ENCODE measurements around the gene PPARD.
"Not testable (repeated sequence)": the region's sequence is repeated elsewhere in the genome, so short reads cannot be mapped to it uniquely, and the experiment has no call there.

Gene PPARD

DNA sequence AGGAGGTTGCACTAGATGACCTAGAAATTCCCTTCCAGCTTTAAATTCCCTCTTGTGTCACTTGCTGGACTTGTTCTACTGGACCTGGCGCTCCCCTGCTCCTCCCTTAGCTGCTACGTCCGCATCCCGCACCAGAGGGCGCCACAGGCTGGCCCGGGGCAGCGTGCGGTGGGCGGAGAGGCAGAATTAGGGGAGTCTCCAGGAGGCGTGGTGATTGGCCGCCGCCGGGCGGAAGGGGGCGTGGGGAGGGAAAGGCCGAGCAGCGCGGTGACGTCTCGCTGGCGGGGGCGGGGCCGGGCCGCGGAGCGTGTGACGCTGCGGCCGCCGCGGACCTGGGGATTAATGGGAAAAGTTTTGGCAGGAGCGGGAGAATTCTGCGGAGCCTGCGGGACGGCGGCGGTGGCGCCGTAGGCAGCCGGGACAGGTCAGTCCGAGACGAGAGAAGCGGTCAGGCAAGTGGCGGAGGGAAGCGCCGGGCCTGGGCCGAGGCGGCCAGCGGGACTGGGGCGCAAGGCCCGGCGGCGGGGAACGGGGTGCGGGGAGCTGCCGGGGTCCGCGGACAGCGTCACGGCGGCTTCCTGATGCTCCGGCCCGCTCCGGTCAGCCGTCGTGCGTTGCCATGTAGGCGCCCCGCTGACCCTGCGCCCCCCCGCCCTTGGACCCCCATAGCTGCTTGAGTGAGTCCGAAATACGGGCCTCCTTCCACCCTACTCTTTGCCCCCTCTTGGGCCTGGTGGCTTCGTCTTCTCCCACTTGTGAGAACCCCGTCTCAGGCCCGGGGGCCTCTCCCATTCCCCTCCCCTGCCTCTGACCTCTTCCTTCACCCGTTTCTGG, at the start of gene PPARD:
Gene PPARD (plus strand): TSS at position 301 of the 834 bp plus-strand sequence. CDS start 68,530 bp downstream, outside the sequence.
- DNase-seq, result peak; percentile 95
- in situ Hi-C loops (cut with MboI; ENCODE audit: low pct_unique_long_range_greater_than_20kb, low sequenced_read_pairs), result no loop called here

DNA sequence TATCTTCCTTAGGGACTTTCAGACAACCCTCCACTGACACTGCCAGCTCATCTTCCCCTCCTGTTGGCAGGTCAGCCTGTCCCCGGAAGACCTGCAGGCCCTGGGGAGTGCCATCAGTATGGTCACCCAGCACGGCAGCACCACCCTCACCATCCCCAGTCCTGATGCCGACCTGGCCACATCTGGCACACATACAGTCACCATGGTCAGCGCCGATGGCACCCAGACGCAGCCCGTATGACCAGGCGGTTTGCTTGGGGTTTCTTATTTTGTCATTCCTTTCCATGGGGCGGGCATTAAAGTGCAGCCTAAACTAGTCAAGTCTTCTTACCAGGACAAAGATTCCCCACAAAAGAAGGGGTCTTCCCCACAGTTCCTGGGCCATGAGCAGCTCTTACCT, 48.7 kb upstream of the PPARD start:
- in situ Hi-C loops (cut with MboI; ENCODE audit: low pct_unique_long_range_greater_than_20kb, low sequenced_read_pairs), result no loop called here
- no peak for DNase-seq

DNA sequence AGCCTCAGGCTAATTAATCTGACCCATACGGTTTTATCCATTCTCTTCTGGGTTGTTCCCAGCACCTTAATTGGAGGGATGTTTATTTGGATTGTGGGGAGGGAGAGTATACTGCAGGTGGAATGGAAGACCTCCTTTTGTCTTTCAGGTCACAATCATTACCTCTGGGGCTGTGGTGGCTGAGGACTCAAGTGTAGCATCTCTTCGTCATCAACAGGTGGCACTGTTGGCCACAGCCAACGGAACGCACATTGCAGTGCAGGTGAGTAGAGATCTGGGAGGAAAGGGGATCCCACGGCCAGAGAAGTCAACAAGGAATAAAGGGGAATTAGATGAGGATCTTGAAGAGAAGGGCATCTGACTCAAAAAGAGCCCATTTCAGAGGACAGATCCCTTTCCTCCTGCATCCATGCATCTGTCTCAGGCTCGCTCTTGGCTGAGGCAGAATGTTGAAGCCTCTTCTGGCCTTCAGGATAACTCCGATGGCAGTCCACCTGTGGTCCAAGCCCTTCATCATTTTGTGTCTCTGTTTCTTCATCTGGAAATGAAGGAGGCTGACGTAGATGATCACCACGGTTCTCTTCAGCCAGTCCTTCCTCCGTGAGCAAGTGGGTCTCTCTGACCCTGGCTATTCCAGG, 47.9 kb upstream of the PPARD start:
- in situ Hi-C loops (cut with MboI; ENCODE audit: low pct_unique_long_range_greater_than_20kb, low sequenced_read_pairs), result no loop called here
- DNase-seq, result peak; percentile 55

DNA sequence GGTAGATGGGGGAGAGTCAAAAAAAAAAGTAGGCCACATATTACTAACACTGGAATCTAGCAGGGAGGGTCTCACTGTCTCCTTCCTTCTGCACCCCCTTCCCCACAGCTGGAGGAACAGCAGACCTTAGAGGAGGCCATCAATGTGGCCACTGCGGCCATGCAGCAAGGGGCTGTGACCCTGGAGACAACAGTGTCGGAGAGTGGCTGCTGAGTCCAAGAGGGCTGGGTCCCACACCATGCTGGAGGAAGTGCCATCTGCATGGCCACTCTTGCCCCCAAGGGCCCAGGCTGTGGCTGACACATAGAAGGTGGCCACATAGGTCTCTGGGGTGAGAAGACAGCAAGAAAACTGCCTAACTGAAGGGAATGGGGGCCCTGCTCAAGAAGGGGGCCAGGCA, 47.3 kb upstream of the PPARD start:
- in situ Hi-C loops (cut with MboI; ENCODE audit: low pct_unique_long_range_greater_than_20kb, low sequenced_read_pairs), result no loop called here
- DNase-seq, result no peak

- in situ Hi-C loops (cut with MboI; ENCODE audit: low pct_unique_long_range_greater_than_20kb, low sequenced_read_pairs), result no loop called here
- no peak for DNase-seq
Measured at GRCh38 chr6:35295521-35296315, 46.6 kb upstream of the PPARD start.

- in situ Hi-C loops (cut with MboI; ENCODE audit: low pct_unique_long_range_greater_than_20kb, low sequenced_read_pairs), result no loop called here
Measured at GRCh38 chr6:35296931-35297600, 45.3 kb upstream of the PPARD start.

DNA sequence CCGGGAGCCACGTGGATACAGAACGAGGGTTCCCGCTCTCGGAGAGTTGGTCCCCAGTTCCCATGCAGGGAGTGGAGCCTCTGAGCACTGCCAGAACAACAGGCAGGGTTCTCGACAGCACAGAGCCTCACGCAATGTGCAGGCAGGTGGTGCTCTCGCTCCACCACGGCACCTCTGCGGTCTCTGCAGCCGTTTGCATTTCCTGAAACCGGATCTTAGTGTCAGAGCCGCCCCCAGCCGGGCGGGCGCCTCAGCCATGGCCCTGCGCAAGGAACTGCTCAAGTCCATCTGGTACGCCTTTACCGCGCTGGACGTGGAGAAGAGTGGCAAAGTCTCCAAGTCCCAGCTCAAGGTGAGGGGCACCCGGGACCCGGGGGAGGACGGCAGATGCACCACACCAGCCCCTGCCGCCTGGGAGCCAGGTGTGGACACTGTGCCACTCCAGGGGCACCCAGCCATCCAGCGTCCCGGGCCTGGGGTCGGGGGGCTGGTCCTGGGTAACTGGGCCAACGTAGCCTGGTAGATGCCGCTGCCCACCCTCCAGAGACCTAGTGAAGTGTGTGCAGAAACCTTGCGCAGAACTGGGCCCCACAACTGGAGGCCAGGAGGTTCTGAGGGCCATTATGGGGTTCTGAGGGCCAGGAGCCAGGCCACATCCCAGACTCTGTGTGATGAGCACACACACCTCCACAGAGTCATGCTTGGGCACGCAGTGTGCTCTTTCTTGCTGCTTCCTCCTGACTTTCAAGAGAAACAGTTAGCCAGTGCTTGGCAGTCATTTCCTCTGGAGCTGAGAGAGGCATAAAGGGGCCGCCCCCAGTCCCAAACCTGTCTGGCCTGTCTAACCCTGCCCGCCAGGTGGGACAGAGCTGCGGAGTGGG, 44.5 kb upstream of the PPARD start, which contains the start of gene DEF6:
Gene DEF6 (plus strand): TSS at position 218 of the 881 bp plus-strand sequence. CDS start 39 bp downstream, at position 257.
- in situ Hi-C loops (cut with MboI; ENCODE audit: low pct_unique_long_range_greater_than_20kb, low sequenced_read_pairs), result no loop called here
- DNase-seq, result peak; percentile 93

More at GRCh38 chr6:35296931-35297600, 45.3 kb upstream of the PPARD start:
- DNase-seq, result no peak

DNA sequence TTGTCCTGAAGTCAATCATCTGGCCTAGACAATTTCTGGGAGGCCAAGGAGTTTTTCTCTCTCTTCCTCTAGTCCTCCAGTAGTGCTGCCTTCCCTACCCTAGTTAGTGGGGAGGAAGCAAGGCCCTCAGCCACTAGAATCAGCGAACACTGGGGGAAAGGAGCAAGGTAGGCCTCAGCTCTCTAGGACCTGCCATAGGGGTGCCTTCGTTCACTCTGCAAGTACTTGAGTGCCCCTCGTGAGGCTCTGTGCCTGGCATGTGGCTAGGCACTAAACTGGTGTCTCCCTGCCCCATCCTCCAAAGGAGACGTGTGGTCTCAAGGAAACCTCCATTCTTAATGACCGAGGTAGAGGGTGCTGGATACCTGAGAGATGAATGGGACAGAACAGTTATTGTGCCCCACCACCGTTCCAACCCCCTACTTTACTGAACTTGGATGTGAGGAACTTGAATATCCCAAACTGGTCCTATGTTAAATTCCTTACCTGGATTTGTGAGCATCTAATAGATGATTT, 43.7 kb upstream of the PPARD start:
- in situ Hi-C loops (cut with MboI; ENCODE audit: low pct_unique_long_range_greater_than_20kb, low sequenced_read_pairs), result no loop called here
- DNase-seq, result no peak

DNA sequence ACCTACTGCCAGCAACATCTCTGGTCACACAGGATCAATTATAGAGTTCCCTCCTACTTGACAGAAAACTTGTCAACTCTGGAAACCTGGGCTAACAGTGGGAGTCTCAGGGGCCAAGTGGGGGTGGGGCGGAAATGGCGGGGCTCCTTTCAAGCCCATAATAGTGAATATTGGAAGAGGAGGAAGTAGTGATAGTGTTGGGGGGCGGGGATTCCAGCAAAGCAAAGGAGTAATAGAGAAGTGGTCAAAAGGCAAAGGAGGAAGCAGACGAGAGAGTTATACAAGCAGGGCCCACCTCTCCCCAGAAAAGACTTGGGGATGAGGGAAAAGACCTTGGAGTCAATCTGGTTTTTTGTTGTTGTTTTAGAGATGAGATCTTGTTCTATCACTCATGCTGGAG, 42.7 kb upstream of the PPARD start:
- peak; percentile 90 for DNase-seq
- in situ Hi-C loops (cut with MboI; ENCODE audit: low pct_unique_long_range_greater_than_20kb, low sequenced_read_pairs), result loop anchor here (25.0 kb wide), 1 partner anchor 438 kb away; the partner anchor contains the start of gene ARMC12

DNA sequence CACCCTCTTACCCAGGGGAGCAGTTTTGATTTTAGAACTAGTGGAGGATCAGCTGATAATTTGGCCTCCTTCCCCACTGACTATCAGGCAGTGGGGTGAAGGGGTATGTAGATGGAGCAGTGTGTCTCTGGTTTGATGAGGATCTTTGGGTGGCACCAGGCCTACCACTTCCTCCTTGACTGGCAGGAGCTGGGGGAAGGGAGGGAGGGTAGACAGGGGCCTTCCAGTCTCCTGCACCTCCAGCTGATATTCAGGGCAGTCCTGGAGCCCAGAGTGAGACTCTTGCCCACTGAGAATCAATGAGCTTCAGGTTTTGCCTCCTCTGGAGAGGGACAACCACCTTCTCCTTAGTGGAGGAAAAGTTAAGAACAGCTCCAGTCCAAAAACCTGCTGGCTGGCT, 41.5 kb upstream of the PPARD start:
- DNase-seq, result no peak
- in situ Hi-C loops (cut with MboI; ENCODE audit: low pct_unique_long_range_greater_than_20kb, low sequenced_read_pairs), result loop anchor here (25.0 kb wide), 1 partner anchor 436 kb away; the partner anchor contains the start of gene ARMC12

GRCh38 chr6:35302604-35303241, 39.6 kb upstream of the PPARD start:
- DNase-seq, result peak; percentile 64
- in situ Hi-C loops (cut with MboI; ENCODE audit: low pct_unique_long_range_greater_than_20kb, low sequenced_read_pairs), result loop anchor here (25.0 kb wide), 1 partner anchor 435 kb away; the partner anchor contains the start of gene ARMC12

DNA sequence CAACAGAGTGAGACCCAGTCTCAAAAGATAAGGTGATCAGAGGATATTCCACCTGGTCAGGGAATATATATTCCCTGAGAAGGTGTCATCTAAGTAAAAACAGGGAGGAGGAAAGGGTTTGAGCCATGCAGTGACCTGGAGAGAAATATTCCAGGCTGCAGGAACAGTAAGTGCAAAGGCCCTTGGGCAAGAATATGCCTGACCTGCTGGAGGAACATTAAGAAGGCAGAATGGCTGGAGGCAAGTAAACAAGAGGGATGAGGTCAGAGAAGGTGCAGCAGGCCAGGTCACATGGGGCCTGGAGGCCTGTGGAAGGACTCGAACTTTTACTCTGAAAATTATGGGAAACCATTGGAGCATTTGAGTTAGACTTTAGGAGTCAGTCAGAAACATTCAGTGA, 38.1 kb upstream of the PPARD start:
- no peak for DNase-seq
- in situ Hi-C loops (cut with MboI; ENCODE audit: low pct_unique_long_range_greater_than_20kb, low sequenced_read_pairs), result loop anchor here (25.0 kb wide), 1 partner anchor 433 kb away; the partner anchor contains the start of gene ARMC12

DNA sequence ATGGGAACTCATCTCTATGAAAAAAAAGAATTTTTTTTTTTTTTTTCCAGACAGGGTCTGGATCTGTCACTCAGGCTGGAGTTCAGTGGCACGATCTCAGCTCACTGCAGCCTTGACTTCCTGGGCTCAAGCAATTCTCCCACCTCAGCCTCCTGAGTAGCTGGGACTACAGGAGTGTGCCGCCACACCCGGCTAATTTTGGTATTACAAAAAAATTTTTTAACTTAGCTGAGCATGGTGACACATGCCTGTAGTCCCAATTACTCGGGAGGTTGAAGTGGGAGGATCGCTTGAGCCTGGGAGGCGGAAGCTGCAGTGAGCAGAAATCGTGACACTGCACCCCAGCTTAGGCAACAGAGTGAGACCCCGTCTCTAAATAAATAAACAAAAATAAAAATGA, 37.2 kb upstream of the PPARD start:
- in situ Hi-C loops (cut with MboI; ENCODE audit: low pct_unique_long_range_greater_than_20kb, low sequenced_read_pairs), result loop anchor here (25.0 kb wide), 1 partner anchor 432 kb away; the partner anchor contains the start of gene ARMC12

GRCh38 chr6:35307138-35307537, 35.2 kb upstream of the PPARD start:
- in situ Hi-C loops (cut with MboI; ENCODE audit: low pct_unique_long_range_greater_than_20kb, low sequenced_read_pairs), result loop anchor here (25.0 kb wide), 1 partner anchor 430 kb away; the partner anchor contains the start of gene ARMC12
- DNase-seq, result not testable (repeated sequence)

More for the DNA sequence above, 37.2 kb upstream of the PPARD start:
- DNase-seq, result no peak

- in situ Hi-C loops (cut with MboI; ENCODE audit: low pct_unique_long_range_greater_than_20kb, low sequenced_read_pairs), result loop anchor here (25.0 kb wide), 1 partner anchor 429 kb away; the partner anchor contains the start of gene ARMC12
- DNase-seq, result not testable (repeated sequence)
Measured at GRCh38 chr6:35308543-35308942, 33.8 kb upstream of the PPARD start.

DNA sequence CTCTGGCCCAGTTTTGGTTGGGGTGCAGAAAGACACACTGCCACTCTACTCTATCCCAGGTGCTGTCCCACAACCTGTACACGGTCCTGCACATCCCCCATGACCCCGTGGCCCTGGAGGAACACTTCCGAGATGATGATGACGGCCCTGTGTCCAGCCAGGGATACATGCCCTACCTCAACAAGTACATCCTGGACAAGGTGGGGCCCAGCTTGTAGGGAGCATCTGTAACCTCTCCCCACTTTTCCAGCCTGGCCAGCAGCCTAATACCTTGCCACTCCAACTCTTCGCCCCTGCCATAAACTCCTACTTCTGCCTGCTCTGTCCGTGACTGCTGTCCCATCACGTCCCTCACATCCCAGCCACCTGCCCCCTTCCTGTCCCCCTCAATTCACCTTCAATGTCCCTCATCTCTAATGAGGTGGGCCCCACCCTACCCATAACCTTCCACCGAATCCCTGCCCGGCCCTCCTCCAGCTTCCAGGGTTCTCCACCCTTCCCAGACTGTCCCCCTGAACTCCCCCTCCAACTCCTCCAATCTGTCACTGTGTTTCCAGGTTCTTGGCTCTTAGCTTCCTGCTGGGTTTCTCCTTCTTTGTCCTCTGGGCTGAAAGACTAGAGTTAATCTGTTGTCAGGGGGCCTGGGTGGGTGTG, 32.6 kb upstream of the PPARD start:
- in situ Hi-C loops (cut with MboI; ENCODE audit: low pct_unique_long_range_greater_than_20kb, low sequenced_read_pairs), result loop anchor here (25.0 kb wide), 1 partner anchor 428 kb away; the partner anchor contains the start of gene ARMC12
- no peak for DNase-seq

All from KBM-7 (cell line).